H9 (cell line): Measurements from ENCODE around the gene TMEM132C. TPM values are rescaled to one million over a fixed set of nuclear protein-coding genes. Genes with fewer than 3 reads are reported as not detected.

Experiments used
- DNase-seq: peaks from one replicate; pipeline ENCODE4 v3.0.0-alpha.2; 2017
- H2AFZ ChIP-seq: one replicate; pipeline ENCODE4 v1.6.1; 2013; ENCODE audit warnings: mild to moderate bottlenecking, low read length, control low read depth, moderate library complexity
- H2AK5ac ChIP-seq: 2 replicates; pipeline ENCODE4 v1.6.1; 2013; ENCODE audit warnings: low read length, control low read depth, mixed read lengths; ENCODE audit not compliant: insufficient read length
- H2BK120ac ChIP-seq: one replicate; pipeline ENCODE4 v1.6.1; 2013; ENCODE audit warnings: low read depth, mild to moderate bottlenecking, low read length, control low read depth, inconsistent platforms; ENCODE audit not compliant: poor library complexity, severe bottlenecking
- H2BK12ac ChIP-seq: 2 replicates; pipeline ENCODE4 v1.6.1; 2013; ENCODE audit warnings: low read length, control low read depth, mixed read lengths, low read depth; ENCODE audit not compliant: insufficient read length
- H2BK15ac ChIP-seq: 2 replicates; pipeline ENCODE4 v1.6.1; 2013; ENCODE audit warnings: low read depth, low read length, control low read depth
- H2BK20ac ChIP-seq: one replicate; pipeline ENCODE4 v1.6.1; 2013; ENCODE audit warnings: low read depth, mild to moderate bottlenecking, low read length, control low read depth, inconsistent platforms; ENCODE audit not compliant: poor library complexity, severe bottlenecking
- H2BK5ac ChIP-seq: 2 replicates; pipeline ENCODE4 v1.6.1; 2013; ENCODE audit warnings: low read length, control low read depth, mixed read lengths; ENCODE audit not compliant: insufficient read length
- H3K14ac ChIP-seq: 2 replicates; pipeline ENCODE4 v1.6.1; 2013; ENCODE audit warnings: low read length, control low read depth; ENCODE audit not compliant: insufficient read depth
- H3K18ac ChIP-seq: 2 replicates; pipeline ENCODE4 v1.6.1; 2013; ENCODE audit warnings: low read depth, mild to moderate bottlenecking, mixed read lengths, low read length, control low read depth; ENCODE audit not compliant: insufficient read length
- H3K23ac ChIP-seq: 2 replicates; pipeline ENCODE4 v1.6.1; 2013; ENCODE audit warnings: low read length, control low read depth, mixed read lengths, low read depth; ENCODE audit not compliant: insufficient read length
- H3K23me2 ChIP-seq: 2 replicates; pipeline ENCODE4 v1.6.1; 2013; ENCODE audit warnings: low read depth, mild to moderate bottlenecking, mixed read lengths, low read length, control low read depth; ENCODE audit not compliant: insufficient read length, poor library complexity, severe bottlenecking
- H3K27ac ChIP-seq: 2 replicates; pipeline ENCODE4 v1.5.1; 2013; ENCODE audit warnings: low read length, control low read depth, mixed read lengths, low read depth; ENCODE audit not compliant: insufficient read length
- H3K27me3 ChIP-seq: 2 replicates; pipeline ENCODE4 v1.6.1; 2013; ENCODE audit warnings: low read length, control low read depth, inconsistent platforms; ENCODE audit not compliant: insufficient read depth
- H3K4ac ChIP-seq: 2 replicates; pipeline ENCODE4 v1.6.1; 2013; ENCODE audit warnings: low read depth, mild to moderate bottlenecking, control low read depth, inconsistent platforms, low read length, moderate library complexity
- H3K4me1 ChIP-seq: 2 replicates; pipeline ENCODE4 v1.6.1; 2013; ENCODE audit warnings: low read length, control low read depth, inconsistent platforms; ENCODE audit not compliant: insufficient read depth
- H3K4me2 ChIP-seq: 2 replicates; pipeline ENCODE4 v1.6.1; 2013; ENCODE audit warnings: low read length, control low read depth, mixed read lengths; ENCODE audit not compliant: insufficient read length, insufficient read depth
- H3K56ac ChIP-seq: 2 replicates; pipeline ENCODE4 v1.6.1; 2013; ENCODE audit warnings: low read depth, mild to moderate bottlenecking, mixed read lengths, low read length, control low read depth; ENCODE audit not compliant: insufficient read length
- H3K79me1 ChIP-seq: 2 replicates; pipeline ENCODE4 v1.6.1; 2013; ENCODE audit warnings: low read depth, mild to moderate bottlenecking, moderate library complexity, low read length, control low read depth, inconsistent platforms; ENCODE audit not compliant: insufficient read depth, poor library complexity, severe bottlenecking
- H3K79me2 ChIP-seq: 2 replicates; pipeline ENCODE4 v1.6.1; 2013; ENCODE audit warnings: low read length, control low read depth, inconsistent platforms; ENCODE audit not compliant: insufficient read depth
- H3K9ac ChIP-seq: 2 replicates; pipeline ENCODE4 v1.6.1; 2013; ENCODE audit warnings: low read length, control low read depth, mixed read lengths; ENCODE audit not compliant: insufficient read length; ENCODE audit errors: extremely low read depth
- H3K9me3 ChIP-seq: one replicate; pipeline ENCODE4 v1.6.1; 2013; ENCODE audit warnings: low read depth, low read length, inconsistent platforms; ENCODE audit not compliant: control insufficient read depth
- H3T11ph ChIP-seq: one replicate; pipeline ENCODE4 v1.6.1; 2013; ENCODE audit warnings: mild to moderate bottlenecking, low read length, control low read depth, inconsistent platforms
- H4K20me1 ChIP-seq: one replicate; pipeline ENCODE4 v1.6.1; 2013; ENCODE audit not compliant: control insufficient read depth, insufficient read length, insufficient read depth
- H4K5ac ChIP-seq: 2 replicates; pipeline ENCODE4 v1.6.1; 2013; ENCODE audit warnings: low read depth, mild to moderate bottlenecking, mixed read lengths, low read length, control low read depth; ENCODE audit not compliant: insufficient read length
- H4K8ac ChIP-seq: replicated peaks from 2 replicates; pipeline ENCODE4 v1.6.1; 2013; ENCODE audit warnings: low read length, control low read depth, mixed read lengths, low read depth; ENCODE audit not compliant: insufficient read length
- H4K91ac ChIP-seq: 2 replicates; pipeline ENCODE4 v1.6.1; 2013; ENCODE audit warnings: low read depth, mild to moderate bottlenecking, moderate library complexity, mixed read lengths, low read length, control low read depth; ENCODE audit not compliant: insufficient read length
- H3K27ac Mint-ChIP-seq, 3 experiments: 2 replicates in 2 of 3; 3 replicates in 1 of 3; pipeline ENCODE4 v1.8.0; 2020 to 2021; ENCODE audit warnings: mixed read lengths in 3 of 3, mild to moderate bottlenecking in 1 of 3, moderate library complexity in 1 of 3
- H3K27me3 Mint-ChIP-seq: 2 replicates; pipeline ENCODE4 v1.8.0; 2021; ENCODE audit warnings: low read depth, mild to moderate bottlenecking, moderate library complexity, mixed read lengths
- H3K36me3 Mint-ChIP-seq, 3 experiments: 2 replicates in 2 of 3; 3 replicates in 1 of 3; pipeline ENCODE4 v1.8.0; 2020 to 2021; ENCODE audit warnings: low read depth in 3 of 3, mixed read lengths in 3 of 3; ENCODE audit not compliant: insufficient read depth in 1 of 3
- H3K4me1 Mint-ChIP-seq, 2 experiments: 2 replicates each; pipeline ENCODE4 v1.8.0; 2020; ENCODE audit warnings: mixed read lengths in 2 of 2
- H3K4me3 Mint-ChIP-seq, 2 experiments: 2 replicates in 1 of 2; 3 replicates in 1 of 2; pipeline ENCODE4 v1.8.0; 2020 to 2021; ENCODE audit warnings: mild to moderate bottlenecking in 2 of 2, mixed read lengths in 2 of 2, moderate library complexity in 1 of 2
- H3K9me3 Mint-ChIP-seq, 2 experiments: 2 replicates in 1 of 2; 3 replicates in 1 of 2; pipeline ENCODE4 v1.8.0; 2020; ENCODE audit warnings: mild to moderate bottlenecking in 2 of 2, mixed read lengths in 2 of 2, moderate library complexity in 1 of 2
- CTCF ChIP-seq: fragments of 200-600 bp; sonication (generic); conservative IDR thresholded peaks from 3 replicates; pipeline ENCODE4 v1.8.0; 2021; ENCODE audit warnings: antibody characterized with exemption, mild to moderate bottlenecking
- WGBS: extraction: QIAGEN DNeasy Blood & Tissue Kit; methylation state at CpG from one replicate; pipeline ENCODE4 v1.1.7; 2013; ENCODE audit warnings: missing lambda C conversion rate, low lambda C conversion rate, mixed read lengths; ENCODE audit not compliant: insufficient read length; ENCODE audit errors: extremely low coverage; 5-methylcytosine and 5-hydroxymethylcytosine counted together
- total RNA-seq: library from RNA; stranded (reverse); gene quantifications from 2 replicates; pipeline ENCODE4 v1.2.1, GENCODE V29; 2021

TMEM132C gene
- total RNA-seq, 1 experiment from 2014 or later, result 0.22 TPM

GRCh38 chr12:128518644-128519043 lies 251.7 kb downstream of the TMEM132C start:
- no peak overlapping the region for H3K14ac ChIP-seq
- H3T11ph ChIP-seq, result no peak overlapping the region
- no peaks in the 10 kb centered on the region for H4K20me1 ChIP-seq
- no peak overlapping the region for H4K91ac ChIP-seq
- no peaks in the 10 kb centered on the region for H3K4me1 ChIP-seq
- H2AFZ ChIP-seq, result no peak overlapping the region
- no peak overlapping the region for H4K5ac ChIP-seq
- no peak overlapping the region for H2BK20ac ChIP-seq
- H3K56ac ChIP-seq, result no peak overlapping the region
- H3K27ac ChIP-seq, result no peak overlapping the region
- H3K4ac ChIP-seq, result no peak overlapping the region
- Mint-ChIP-seq H3K9me3 (peaks cover 13 to 22% of the 10 kb centered on the region in 2 experiments), H3K4me3 (no peak overlapping the region), H3K36me3 (peaks cover 0 to 19% (median 14%) of the 10 kb centered on the region in 3 experiments; a peak in 6 of 7 replicates), H3K27ac (no peak overlapping the region), H3K27me3 (peaks cover 13% of the 10 kb centered on the region), H3K4me1 (peaks cover 9% of the 10 kb centered on the region in 2 experiments)
- no peaks in the 10 kb centered on the region for H3K23me2 ChIP-seq
- no peaks in the 10 kb centered on the region for H3K79me2 ChIP-seq
- no peak overlapping the region for H2BK5ac ChIP-seq
- WGBS, result no CpG with 5 or more reads among the region's 4 CpGs
- no peak overlapping the region for H3K4me2 ChIP-seq
- no peak overlapping the region for H3K9ac ChIP-seq
- no peak overlapping the region for H2AK5ac ChIP-seq
- no peak overlapping the region for H3K23ac ChIP-seq
- no peak overlapping the region for H2BK15ac ChIP-seq
- no peaks in the 10 kb centered on the region for H3K79me1 ChIP-seq
- no peak for TF ChIP-seq CTCF
- no peak overlapping the region for H3K18ac ChIP-seq
- H2BK12ac ChIP-seq, result no peak overlapping the region
- no peak for DNase-seq
- no peak overlapping the region for H2BK120ac ChIP-seq
- peaks cover 10% of the 10 kb centered on the region for H3K9me3 ChIP-seq
- no peak overlapping the region for H4K8ac ChIP-seq
- no peaks in the 10 kb centered on the region for H3K27me3 ChIP-seq
